Naive thymus-derived CD8-positive, alpha-beta T cell (primary cell): ENCODE results near the gene AP3D1. TPM values are rescaled to one million over a fixed set of nuclear protein-coding genes. Genes with fewer than 3 reads are reported as not detected.

Experiments used
- ATAC-seq, 2 donors: fragments of 150-1000 bp; cut with Tn5 transposase in 1 of 2; sonication (Bioruptor Pico), chemical (Tn5 transposase) in 1 of 2; 1 replicate in 1 of 2; 2 replicates in 1 of 2; pipeline ENCODE4 v1.10.0; 2021; ENCODE audit warnings: mild to moderate bottlenecking in 2 of 2, moderate library complexity in 2 of 2
- POLR2A ChIA-PET: fragments of 350-600 bp; sonication (Branson Sonifier 250); formaldehyde crosslinking; loops from one replicate; lab custom pipeline; 2021; ENCODE audit warnings: antibody characterized with exemption; lab: Charles Lee
- DNase-seq, 10 donors: peaks; one replicate each; pipeline versions ENCODE4 v3.0.0 to v3.0.0-alpha.2; 2020 to 2022
- H3K27ac Mint-ChIP-seq, 10 donors: one replicate each; pipeline ENCODE4 v1.8.0; 2020 to 2022; ENCODE audit warnings: mild to moderate bottlenecking in 10 of 10, mixed read lengths in 10 of 10, moderate library complexity in 4 of 10, inconsistent platforms in 1 of 10
- H3K27me3 Mint-ChIP-seq, 5 donors: one replicate each; pipeline ENCODE4 v1.8.0; 2021 to 2022; ENCODE audit warnings: mixed read lengths in 5 of 5
- H3K36me3 Mint-ChIP-seq, 3 donors: one replicate each; pipeline ENCODE4 v1.8.0; 2020 to 2022; ENCODE audit warnings: mixed read lengths in 3 of 3, mild to moderate bottlenecking in 2 of 3, inconsistent platforms in 1 of 3
- H3K4me1 Mint-ChIP-seq, 4 donors: one replicate each; pipeline ENCODE4 v1.8.0; 2021 to 2022; ENCODE audit warnings: mixed read lengths in 4 of 4
- H3K4me3 Mint-ChIP-seq, 10 donors: one replicate each; pipeline ENCODE4 v1.8.0; 2020 to 2022; ENCODE audit warnings: mild to moderate bottlenecking in 10 of 10, mixed read lengths in 10 of 10, moderate library complexity in 6 of 10, inconsistent platforms in 1 of 10
- H3K9me3 Mint-ChIP-seq, 9 donors: one replicate each; pipeline ENCODE4 v1.8.0; 2020 to 2022; ENCODE audit warnings: mixed read lengths in 9 of 9, mild to moderate bottlenecking in 3 of 9, inconsistent platforms in 1 of 9, moderate library complexity in 1 of 9
- polyA plus RNA-seq, 3 donors: library from polyadenylated mRNA; unstranded; fragments of 300-500 nt; fragmentation: Illumina TruSeq; gene quantifications; one replicate each; pipeline ENCODE4 v1.2.3, GENCODE V29; 2021
- total RNA-seq, 8 experiments: library from RNA in 2 of 8; stranded (reverse) in 2 of 8; gene quantifications; one replicate each; pipeline ENCODE4 v1.2.3 and lab custom pipeline; 2021 to 2026

The AP3D1 gene
- total and polyA plus RNA-seq, 5 experiments from 2014 or later, result 12.8 to 83.2 (median 45.0) TPM

GRCh38 chr19:2191456-2192310 is 40.3 kb upstream of the AP3D1 start:
- DNase-seq (no peak), ATAC-seq (no peak)
- no peak overlapping the region for H3K27ac Mint-ChIP-seq
- no peaks in the 10 kb centered on the region for H3K27me3 Mint-ChIP-seq
- H3K4me3 Mint-ChIP-seq, result no peak overlapping the region
- H3K9me3 Mint-ChIP-seq, result no peaks in the 10 kb centered on the region
- POLR2A ChIA-PET, result no interaction called here
- H3K36me3 Mint-ChIP-seq, result peaks cover 0 to 32% (median 0%) of the 10 kb centered on the region in 3 donors
- peaks cover 0 to 12% (median 2%) of the 10 kb centered on the region in 4 donors for H3K4me1 Mint-ChIP-seq

DNA sequence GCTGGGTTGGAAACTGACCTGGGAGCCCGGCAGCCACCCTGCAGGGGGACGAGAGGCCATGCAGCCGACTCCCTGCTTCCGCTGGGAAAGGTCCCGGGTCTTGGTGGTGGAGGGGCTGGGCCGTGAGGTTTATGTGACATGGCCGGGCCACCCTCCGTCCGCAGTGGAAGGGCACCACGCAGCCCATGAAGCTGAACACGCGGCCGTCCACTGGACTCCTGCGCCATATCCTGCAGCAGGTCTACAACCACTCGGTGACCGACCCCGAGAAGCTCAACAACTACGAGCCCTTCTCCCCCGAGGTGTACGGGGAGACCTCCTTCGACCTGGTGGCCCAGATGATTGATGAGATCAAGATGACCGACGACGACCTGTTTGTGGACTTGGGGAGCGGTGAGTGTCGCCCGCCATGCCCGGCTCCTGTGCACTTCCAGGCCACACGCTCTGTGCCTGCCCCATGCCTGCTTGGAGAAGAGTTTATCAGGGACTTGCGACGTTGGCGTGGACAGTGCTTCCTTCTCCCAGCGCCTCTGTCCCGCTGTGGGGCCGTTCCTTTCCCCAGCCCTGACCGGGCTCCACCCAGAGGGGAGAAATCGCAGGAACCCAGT is 39.6 kb upstream of the AP3D1 start:
- ATAC-seq (no peak), DNase-seq (no peak)
- peaks cover 0 to 12% (median 2%) of the 10 kb centered on the region in 4 donors for H3K4me1 Mint-ChIP-seq
- peaks cover 0 to 38% (median 0%) of the 10 kb centered on the region in 3 donors for H3K36me3 Mint-ChIP-seq
- no peak overlapping the region for H3K27ac Mint-ChIP-seq
- no peaks in the 10 kb centered on the region for H3K27me3 Mint-ChIP-seq
- H3K9me3 Mint-ChIP-seq, result no peaks in the 10 kb centered on the region
- POLR2A ChIA-PET, result no interaction called here
- H3K4me3 Mint-ChIP-seq, result no peak overlapping the region

- DNase-seq (no peak), ATAC-seq (no peak)
- Mint-ChIP-seq H3K9me3 (no peaks in the 10 kb centered on the region), H3K4me1 (peaks cover 0 to 17% (median 4%) of the 10 kb centered on the region in 4 donors), H3K27ac (no peak overlapping the region), H3K27me3 (no peaks in the 10 kb centered on the region), H3K36me3 (peaks cover 0 to 48% (median 0%) of the 10 kb centered on the region in 3 donors), H3K4me3 (no peak overlapping the region)
- POLR2A ChIA-PET, result no interaction called here
Measured at GRCh38 chr19:2189880-2190279, 38.5 kb upstream of the AP3D1 start.

GRCh38 chr19:2188708-2189385 is 37.5 kb upstream of the AP3D1 start:
- no peaks in the 10 kb centered on the region for H3K9me3 Mint-ChIP-seq
- H3K4me1 Mint-ChIP-seq, result peaks cover 0 to 23% (median 9%) of the 10 kb centered on the region in 4 donors
- H3K27ac Mint-ChIP-seq, result no peak overlapping the region
- no peak overlapping the region for H3K4me3 Mint-ChIP-seq
- peaks cover 0 to 53% (median 2%) of the 10 kb centered on the region in 3 donors for H3K36me3 Mint-ChIP-seq
- ATAC-seq (no peak), DNase-seq (no peak)
- POLR2A ChIA-PET, result no interaction called here
- no peaks in the 10 kb centered on the region for H3K27me3 Mint-ChIP-seq

GRCh38 chr19:2187159-2187558 is 35.8 kb upstream of the AP3D1 start:
- DNase-seq (no peak), ATAC-seq (no peak)
- H3K27me3 Mint-ChIP-seq, result no peaks in the 10 kb centered on the region
- POLR2A ChIA-PET, result interaction anchor here (0.6 kb wide), 1 partner anchor 931 kb away, joined by 4 read pairs; no protein-coding TSS in a partner anchor
- H3K36me3 Mint-ChIP-seq, result peaks cover 0 to 55% (median 2%) of the 10 kb centered on the region in 3 donors
- peaks cover 0 to 31% (median 10%) of the 10 kb centered on the region in 4 donors for H3K4me1 Mint-ChIP-seq
- H3K27ac Mint-ChIP-seq, result peak overlapping the region in 2 of 10 donors; percentile 19 to 34
- H3K4me3 Mint-ChIP-seq, result peak overlapping the region in 1 of 10 donors; percentile 39
- H3K9me3 Mint-ChIP-seq, result no peaks in the 10 kb centered on the region

- Mint-ChIP-seq H3K4me1 (peaks cover 0 to 31% (median 12%) of the 10 kb centered on the region in 4 donors), H3K27me3 (no peaks in the 10 kb centered on the region), H3K4me3 (no peak overlapping the region), H3K9me3 (no peaks in the 10 kb centered on the region), H3K27ac (no peak overlapping the region), H3K36me3 (peaks cover 0 to 54% (median 2%) of the 10 kb centered on the region in 3 donors)
- POLR2A ChIA-PET, result interaction anchor here (0.6 kb wide), 1 partner anchor 20 kb away, joined by 3 read pairs; no protein-coding TSS in a partner anchor
- ATAC-seq, result no peak
- DNase-seq, result no peak
Measured at GRCh38 chr19:2186071-2186846, 34.9 kb upstream of the AP3D1 start.

- ATAC-seq, result no peak
- Mint-ChIP-seq H3K4me1 (peaks cover 0 to 31% (median 13%) of the 10 kb centered on the region in 4 donors), H3K27ac (peak overlapping the region in 1 of 10 donors; percentile 78), H3K27me3 (no peaks in the 10 kb centered on the region), H3K36me3 (peaks cover 0 to 51% (median 2%) of the 10 kb centered on the region in 3 donors), H3K9me3 (no peaks in the 10 kb centered on the region), H3K4me3 (no peak overlapping the region)
- DNase-seq, result no peak
- POLR2A ChIA-PET, result interaction anchor here (0.6 kb wide), 1 partner anchor 20 kb away, joined by 3 read pairs; no protein-coding TSS in a partner anchor
Measured at GRCh38 chr19:2185734-2186070, 34.3 kb upstream of the AP3D1 start.

GRCh38 chr19:2184422-2184975 is 33.1 kb upstream of the AP3D1 start:
- Mint-ChIP-seq H3K4me3 (no peak overlapping the region), H3K27ac (peak overlapping the region in 1 of 10 donors; percentile 33), H3K9me3 (no peaks in the 10 kb centered on the region), H3K4me1 (peaks cover 11 to 35% (median 18%) of the 10 kb centered on the region in 4 donors), H3K36me3 (peaks cover 0 to 53% (median 2%) of the 10 kb centered on the region in 3 donors), H3K27me3 (no peaks in the 10 kb centered on the region)
- ATAC-seq (no peak), DNase-seq (no peak)
- POLR2A ChIA-PET, result no interaction called here

DNA sequence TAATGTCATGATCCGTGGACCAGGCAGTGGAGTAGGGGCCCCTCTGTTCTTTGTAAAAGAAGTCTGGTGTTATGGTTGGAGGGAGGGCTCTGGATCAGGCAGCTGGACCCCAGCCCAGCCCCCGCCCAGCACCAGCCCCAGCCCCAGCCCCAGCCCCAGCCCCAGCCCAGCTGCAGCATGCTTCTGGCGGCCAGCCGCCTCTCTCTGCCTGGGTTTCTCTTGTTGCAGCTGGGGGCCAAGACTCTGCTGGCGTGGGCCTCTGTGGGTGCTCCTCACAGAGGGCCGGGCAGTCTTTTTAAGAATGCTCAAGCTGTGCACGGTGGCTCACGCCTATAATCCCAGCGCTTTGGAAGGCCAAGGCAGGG is 30.2 kb upstream of the AP3D1 start:
- POLR2A ChIA-PET, result interaction anchor here (0.6 kb wide), 1 partner anchor 108 kb away, joined by 3 read pairs; no protein-coding TSS in a partner anchor
- ATAC-seq, result no peak

DNA sequence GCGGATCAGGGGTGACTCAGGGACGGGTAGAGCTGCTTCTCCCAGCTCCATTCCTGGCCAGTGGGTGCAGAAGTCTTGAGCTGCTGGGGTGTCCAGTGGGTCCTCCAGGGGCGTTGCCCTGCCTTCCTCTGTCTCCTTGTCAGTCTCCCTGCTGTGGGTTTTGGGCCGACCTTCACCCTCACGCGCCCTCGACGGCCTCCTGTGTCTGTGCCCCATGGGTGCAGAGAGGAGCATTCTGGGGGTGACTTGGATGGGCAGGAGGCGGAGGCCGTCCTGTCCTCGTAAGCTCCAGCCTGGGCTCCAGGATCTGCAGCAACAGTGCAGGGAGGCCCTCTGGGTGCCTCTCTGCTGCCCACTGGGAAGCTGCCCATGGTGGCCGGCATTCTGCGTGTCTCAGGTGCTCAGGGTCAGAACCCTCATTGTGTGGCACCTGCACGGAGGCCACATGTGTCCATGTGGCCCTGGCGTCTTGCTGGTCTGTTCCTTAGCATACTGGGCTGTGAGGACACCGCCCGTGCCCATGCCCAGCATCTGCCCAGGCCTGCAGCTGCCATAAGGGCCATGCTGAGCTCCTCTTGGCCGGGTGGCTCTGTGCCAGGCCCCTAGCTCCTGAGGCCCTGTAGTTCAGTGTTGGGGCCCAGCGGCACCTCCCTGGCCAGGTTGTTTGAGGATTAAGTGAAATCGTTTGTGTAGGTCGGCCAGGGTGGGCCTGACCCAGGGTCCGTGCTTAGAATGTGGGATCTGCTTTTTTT is 29.7 kb upstream of the AP3D1 start:
- no peaks in the 10 kb centered on the region for H3K9me3 Mint-ChIP-seq
- POLR2A ChIA-PET, result interaction anchor here (0.6 kb wide), 2 partner anchors 109 to 217 kb away, joined by 3 to 4 read pairs; no protein-coding TSS in a partner anchor
- no peak for ATAC-seq
- H3K4me1 Mint-ChIP-seq, result peaks cover 18 to 32% (median 27%) of the 10 kb centered on the region in 4 donors
- H3K4me3 Mint-ChIP-seq, result no peak overlapping the region
- peaks cover 0 to 46% (median 2%) of the 10 kb centered on the region in 3 donors for H3K36me3 Mint-ChIP-seq
- no peaks in the 10 kb centered on the region for H3K27me3 Mint-ChIP-seq
- DNase-seq, result no peak
- H3K27ac Mint-ChIP-seq, result no peak overlapping the region

More for the DNA sequence above, 30.2 kb upstream of the AP3D1 start:
- Mint-ChIP-seq H3K27ac (no peak overlapping the region), H3K27me3 (no peaks in the 10 kb centered on the region), H3K9me3 (no peaks in the 10 kb centered on the region), H3K36me3 (peaks cover 0 to 47% (median 2%) of the 10 kb centered on the region in 3 donors), H3K4me3 (no peak overlapping the region), H3K4me1 (peaks cover 16 to 29% (median 23%) of the 10 kb centered on the region in 4 donors)
- no peak for DNase-seq

DNA sequence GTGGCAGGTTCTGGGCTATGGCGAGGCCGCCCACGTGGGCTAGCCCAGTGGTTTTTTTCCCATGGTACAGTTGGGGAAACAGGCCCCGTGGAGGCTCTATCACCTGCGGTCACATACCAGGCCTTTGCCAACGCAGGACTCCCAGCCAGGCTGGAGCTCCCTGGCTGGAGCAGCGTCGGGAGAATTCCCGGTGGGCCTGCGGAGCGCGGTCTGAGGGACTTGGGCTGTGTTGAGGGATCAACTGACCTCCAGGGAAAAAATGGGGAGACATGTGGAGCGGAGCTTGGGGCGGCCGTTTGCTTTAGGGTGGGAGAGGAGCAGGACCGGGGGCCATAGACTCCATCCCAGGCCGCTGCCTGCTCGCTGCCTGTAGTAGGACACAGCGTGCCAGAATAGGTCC is 28.7 kb upstream of the AP3D1 start:
- H3K4me3 Mint-ChIP-seq, result no peak overlapping the region
- no peaks in the 10 kb centered on the region for H3K9me3 Mint-ChIP-seq
- H3K27me3 Mint-ChIP-seq, result no peaks in the 10 kb centered on the region
- POLR2A ChIA-PET, result no interaction called here
- peaks cover 0 to 38% (median 2%) of the 10 kb centered on the region in 3 donors for H3K36me3 Mint-ChIP-seq
- H3K4me1 Mint-ChIP-seq, result peaks cover 20 to 32% (median 28%) of the 10 kb centered on the region in 4 donors
- ATAC-seq (no peak), DNase-seq (no peak)
- H3K27ac Mint-ChIP-seq, result peak overlapping the region in 3 of 10 donors; percentile 46 to 79 (median 46)
